ENCODE data around the gene WDPCP. TPM values are rescaled to one million over a fixed set of nuclear protein-coding genes. Genes with fewer than 3 reads are reported as not detected.

WDPCP gene
- total and polyA plus RNA-seq, 2 of the 8 experiments (the other 6 are each of a cell fraction or from before 2014, with no cell fraction given) = 9.3 to 25.8 TPM

DNA sequence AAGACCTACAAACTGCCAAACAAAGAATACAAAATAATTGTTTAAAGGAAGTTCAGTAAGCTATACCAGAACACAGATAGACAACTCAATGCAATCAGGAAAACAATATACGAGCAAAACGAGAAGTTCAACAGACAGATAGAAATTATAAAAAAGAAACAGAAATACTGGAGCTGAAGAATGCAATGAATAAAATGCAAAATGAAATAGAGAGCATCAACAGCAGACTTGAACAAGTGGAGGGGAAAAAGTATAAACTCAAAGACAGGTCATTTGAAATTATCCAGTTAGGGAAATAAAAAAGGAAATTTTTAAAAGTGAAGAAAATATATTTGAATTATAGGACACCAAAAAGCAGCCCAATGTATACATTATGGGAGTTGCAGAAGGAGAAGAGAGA is 44.1 kb upstream of the WDPCP start:
- Histone ChIP-seq H2AK5ac (ENCODE audit: low read depth, low read length) (no peak overlapping the region), H3K9ac (replicated peaks in 1 of 4; ENCODE audit: extremely low read depth in 1 of 4, low read depth in 3 of 4, low read length in 3 of 4) (no peak overlapping the region), H3K9me3 (ENCODE audit: insufficient read depth in 2 of 2, low read depth in 1 of 2, low read length in 1 of 2) (peaks cover 10 to 12% of the 10 kb centered on the region in 2 experiments), H3K4me2 (ENCODE audit: insufficient read depth in 1 of 2, low read depth in 2 of 2, low read length in 2 of 2) (no peak overlapping the region), H3K18ac (ENCODE audit: extremely low read depth, low read length) (no peak overlapping the region), H3K4me3 (ENCODE audit: extremely low read depth in 1 of 4, insufficient read depth in 2 of 4, low read depth in 3 of 4, low read length in 4 of 4) (no peak overlapping the region), H4K20me1 (replicated peaks in 1 of 2; ENCODE audit: control insufficient read depth in 1 of 2, insufficient read depth in 2 of 2, low read length in 2 of 2) (no peaks in the 10 kb centered on the region), H3K27ac (ENCODE audit: low read depth, low read length) (no peak overlapping the region), H2BK5ac (ENCODE audit: low read depth, low read length) (no peak overlapping the region), H3K36me3 (ENCODE audit: control insufficient read depth in 2 of 4, insufficient read depth in 4 of 4, low read length in 3 of 4) (0 out of 8 replicates have a peak, but pooled peaks cover 0 to 3% (median 0%) of the 10 kb centered on the region in 4 experiments), H3K4ac (replicated peaks; ENCODE audit: insufficient read length, low read depth, low read length) (no peak overlapping the region), H3K23ac (ENCODE audit: insufficient read length) (no peak overlapping the region), H3K56ac (replicated peaks; ENCODE audit: insufficient read length, low read depth, low read length) (no peak overlapping the region), H3K14ac (ENCODE audit: insufficient read length) (no peak overlapping the region), H3K23me2 (ENCODE audit: low read depth, low read length) (no peaks in the 10 kb centered on the region), H3K79me1 (ENCODE audit: low read depth, low read length) (no peaks in the 10 kb centered on the region), H3K79me2 (ENCODE audit: control insufficient read depth in 1 of 2, insufficient read depth in 2 of 2, low read length in 2 of 2) (no peaks in the 10 kb centered on the region), H2BK20ac (ENCODE audit: low read length) (no peak overlapping the region), H3K27me3 (replicated peaks in 1 of 4; ENCODE audit: control insufficient read depth in 3 of 4, extremely low read depth in 1 of 4, insufficient read depth in 3 of 4, low read length in 3 of 4) (no peaks in the 10 kb centered on the region), H2AFZ (ENCODE audit: low read length) (no peak overlapping the region), H2BK120ac (replicated peaks; ENCODE audit: low read depth, low read length) (no peak overlapping the region), H4K5ac (ENCODE audit: insufficient read length, low read depth, low read length) (no peak overlapping the region), H4K91ac (replicated peaks; ENCODE audit: insufficient read length, low read length) (no peak overlapping the region), H2BK12ac (ENCODE audit: low read depth, low read length) (no peak overlapping the region), H3K4me1 (replicated peaks in 1 of 4; ENCODE audit: control insufficient read depth in 3 of 4, insufficient read depth in 4 of 4, low read length in 3 of 4) (no peaks in the 10 kb centered on the region), H4K8ac (ENCODE audit: extremely low read depth, insufficient read depth, low read length) (no peak overlapping the region), H2BK15ac (ENCODE audit: low read length) (no peak overlapping the region)
- TF ChIP-seq RAD21 (IDR thresholded peaks at IDR 0.05 in 1 of 2, conservative IDR thresholded peaks at IDR 0.05 in 1 of 2; ENCODE audit: low read depth in 2 of 2, low read length in 2 of 2) (no peak), TCF12 (IDR thresholded peaks at IDR 0.05; ENCODE audit: low read depth, low read length) (no peak), NRF1 (IDR thresholded peaks at IDR 0.05; ENCODE audit: low read depth, low read length) (no peak), ASH2L (IDR thresholded peaks at IDR 0.05; ENCODE audit: low read length) (no peak), CREB1 (IDR thresholded peaks at IDR 0.05) (no peak)
- FAIRE-seq = no peak
- ChIA-PET CTCF (ENCODE audit: partially characterized antibody) (interaction anchor here (0.6 kb wide), 1 partner anchor 233 kb away, joined by 4 read pairs; no protein-coding TSS in a partner anchor), POLR2A (ENCODE audit: partially characterized antibody) (interaction anchor here (0.8 kb wide), 1 partner anchor 17 kb away, joined by 4 read pairs; no protein-coding TSS in a partner anchor)
- WGBS, 2 experiments (ENCODE audit: extremely low coverage in 1 of 2, insufficient coverage in 1 of 2, insufficient read length in 1 of 2, insufficient replicate concordance in 2 of 2, low coverage in 1 of 2, low lambda C conversion rate in 2 of 2, missing lambda C conversion rate in 1 of 2) = 85% methylated on average over 2 of the region's 2 CpGs; no CpG with 5 or more reads in 1 of the 2 experiments
- no peak for DNase-seq (ENCODE audit: low read depth in 1 of 2, low spot score in 2 of 2)
